Pancreas (tissue), 10 donors: ENCODE measurements around the gene DHX8. TPM values are rescaled to one million over a fixed set of nuclear protein-coding genes. Genes with fewer than 3 reads are reported as not detected.

ENCODE experiments used
- ATAC-seq, 4 donors: fragments of 200-7000 bp; cut with Tn5 transposase; one replicate each; pipeline versions ENCODE4 v1.8.0 to v1.9.1; 2020; ENCODE audit warnings: mild to moderate bottlenecking in 4 of 4, moderate library complexity in 4 of 4
- DNase-seq, 6 donors: peaks; one replicate each; pipeline ENCODE4 v3.0.0-alpha.2; 2020
- FAIRE-seq: peaks from 2 replicates; lab custom pipeline; 2012; peaks lifted over from hg19 to GRCh38; lab: Jason Lieb, UNC
- H3K27ac ChIP-seq, 4 donors: fragments of 200-600 bp; sonication (generic); 1 replicate in 3 of 4; 2 replicates in 1 of 4; pipeline versions ENCODE4 v1.5.0 to v1.8.0; 2020
- H3K27me3 ChIP-seq, 4 donors: fragments of 200-600 bp; one replicate each; pipeline ENCODE4 v1.8.0; 2021
- H3K36me3 ChIP-seq, 3 donors: fragments of 200-600 bp; sonication (generic) in 1 of 3; one replicate each; pipeline versions ENCODE4 v1.5.0 to v1.8.0; 2020 to 2021
- H3K4me1 ChIP-seq, 3 donors: fragments of 200-600 bp; one replicate each; pipeline ENCODE4 v1.8.0; 2021
- H3K4me3 ChIP-seq, 4 donors: fragments of 200-600 bp; sonication (generic) in 2 of 4; one replicate each; pipeline versions ENCODE4 v1.5.0 to v1.8.0; 2020 to 2021
- H3K9me3 ChIP-seq, 4 donors: fragments of 200-600 bp; one replicate each; pipeline ENCODE4 v1.8.0; 2021
- CTCF ChIP-seq, 4 donors: fragments of 200-600 bp; sonication (generic) in 3 of 4; IDR thresholded peaks; one replicate each; pipeline versions ENCODE4 v1.5.0 to v1.8.0; 2021; ENCODE audit warnings: antibody characterized with exemption in 4 of 4
- WGBS, 2 donors: extraction: QIAGEN DNeasy Blood & Tissue Kit; methylation state at CpG; one replicate each; pipeline ENCODE4 v1.1.7; 2013; 5-methylcytosine and 5-hydroxymethylcytosine counted together
- intact Hi-C, 3 donors: fragments of 100-400 bp; cut with DNase I; formaldehyde crosslinking; loops; one replicate each; pipeline versions ENCODE4 v1.11.1 to v1.14.2; 2022
- polyA plus RNA-seq, 2 donors: library from polyadenylated mRNA; stranded (reverse); fragments of 200-250 nt; gene quantifications; one replicate each; pipeline ENCODE4 v1.2.3, GENCODE V29; 2013
- total RNA-seq, 6 donors: library from RNA; stranded (reverse); fragmentation: NEBNext Ultra II Directional in 4 of 6; extraction: Animal tissue kit (Norgen Biotek cat#: 25700) in 4 of 6; gene quantifications; one replicate each; pipeline versions ENCODE4 v1.2.1 to v1.2.4, GENCODE V29; 2021 to 2023
- donor health status: healthy with polysubstance abuse.
- donor health status: DM: no; HTN: no; CAD: no; lungs with moderate emphysema.
- donor health status: DM: no; HTN: no; CAD: no.
- donor health status: control.
- donor health status: control.
- donor health status: Bipolar disorder and iron deficiency.
- donor health status: DM: yes; HTN: yes; CAD: no.
- donor health status: DM: no; HTN: no; CAD: no.
- donor health status: DM: no; HTN: no; CAD: no.
- donor health status: DM: yes; HTN: yes; CAD: no.

Gene DHX8
- total and polyA plus RNA-seq, 8 donors = 11.0 to 26.0 (median 16.6) TPM

GRCh38 chr17:43517161-43517560, 33.4 kb downstream of the DHX8 start:
- DNase-seq = no peak
- H3K36me3 ChIP-seq = peaks cover 4 to 39% (median 20%) of the 10 kb centered on the region in 3 donors

DNA sequence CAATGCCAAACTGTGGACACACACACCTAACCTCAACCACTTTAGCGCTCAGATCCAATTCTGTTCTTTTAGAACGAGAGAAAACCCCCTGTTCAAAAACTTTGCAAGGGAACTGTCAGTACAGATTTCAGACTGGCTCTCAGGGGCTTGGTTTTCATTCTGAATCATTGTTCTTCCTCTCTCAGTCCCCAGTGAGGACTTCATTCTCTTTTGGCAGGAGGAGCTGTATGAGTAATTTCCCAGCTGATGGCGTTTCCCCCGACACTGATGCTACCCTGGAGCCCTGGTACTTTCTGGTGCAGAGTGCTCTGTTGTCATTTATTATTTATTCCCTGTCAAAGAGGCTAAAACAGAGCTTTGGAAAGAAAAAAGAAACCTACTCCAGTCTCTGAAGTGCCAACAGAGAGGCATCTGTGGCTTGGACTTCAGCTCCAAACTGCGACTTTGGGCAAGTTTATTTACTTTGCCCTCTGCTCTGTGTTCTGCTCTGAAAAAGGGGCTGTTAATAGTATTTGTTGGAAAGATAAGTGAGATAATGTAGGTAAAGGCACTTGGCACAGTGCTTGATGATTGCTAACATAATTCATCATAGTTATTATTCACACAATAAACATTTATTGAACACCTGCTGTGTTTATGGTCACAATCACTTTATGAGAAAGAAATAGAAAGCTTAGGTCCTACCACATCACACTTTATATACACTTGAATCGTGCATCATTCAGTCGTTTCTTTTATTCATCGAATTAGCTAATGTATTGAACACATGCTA, 34.0 kb downstream of the DHX8 start:
- WGBS, 2 donors = 75 to 78% methylated on average over 8 of the region's 8 CpGs
- Histone ChIP-seq H3K9me3 (no peaks in the 10 kb centered on the region), H3K4me3 (no peak overlapping the region), H3K4me1 (no peaks in the 10 kb centered on the region), H3K27ac (no peak overlapping the region), H3K36me3 (peaks cover 4 to 43% (median 22%) of the 10 kb centered on the region in 3 donors), H3K27me3 (no peaks in the 10 kb centered on the region)
- ATAC-seq = no peak
- TF ChIP-seq CTCF (IDR thresholded peaks at IDR 0.05) = no peak
- intact Hi-C loops = no loop called here
- DNase-seq = no peak
- FAIRE-seq = no peak

More at GRCh38 chr17:43517161-43517560, 33.4 kb downstream of the DHX8 start:
- FAIRE-seq (no peak), ATAC-seq (no peak)
- H3K27me3 ChIP-seq = no peaks in the 10 kb centered on the region
- intact Hi-C loops = no loop called here
- H3K4me3 ChIP-seq = no peak overlapping the region
- H3K27ac ChIP-seq = no peak overlapping the region
- TF ChIP-seq CTCF (IDR thresholded peaks at IDR 0.05) = no peak
- 81 to 85% methylated on average over 6 of the region's 6 CpGs for WGBS, 2 donors
- no peaks in the 10 kb centered on the region for H3K4me1 ChIP-seq
- no peaks in the 10 kb centered on the region for H3K9me3 ChIP-seq

GRCh38 chr17:43521389-43521788, 37.6 kb downstream of the DHX8 start:
- H3K4me3 ChIP-seq = no peak overlapping the region
- TF ChIP-seq CTCF (IDR thresholded peaks at IDR 0.05) = no peak
- H3K9me3 ChIP-seq = no peaks in the 10 kb centered on the region
- no peak for FAIRE-seq
- no peaks in the 10 kb centered on the region for H3K4me1 ChIP-seq
- intact Hi-C loops = no loop called here
- H3K27ac ChIP-seq = no peak overlapping the region
- peaks cover 4 to 59% (median 30%) of the 10 kb centered on the region in 3 donors for H3K36me3 ChIP-seq
- no peak for DNase-seq
- ATAC-seq = no peak
- 93 to 97% methylated on average over 4 of the region's 4 CpGs for WGBS, 2 donors
- no peaks in the 10 kb centered on the region for H3K27me3 ChIP-seq

- no peak overlapping the region for H3K27ac ChIP-seq
- no peak for DNase-seq
- H3K36me3 ChIP-seq = peaks cover 4 to 37% (median 21%) of the 10 kb centered on the region in 3 donors
- 95 to 97% methylated on average over 8 of the region's 8 CpGs for WGBS, 2 donors
- ATAC-seq = no peak
- H3K4me3 ChIP-seq = no peak overlapping the region
- no peaks in the 10 kb centered on the region for H3K9me3 ChIP-seq
- no peak for FAIRE-seq
- H3K27me3 ChIP-seq = no peaks in the 10 kb centered on the region
- peaks cover 0 to 3% (median 3%) of the 10 kb centered on the region in 3 donors for H3K4me1 ChIP-seq
- intact Hi-C loops = no loop called here
- TF ChIP-seq CTCF (IDR thresholded peaks at IDR 0.05) = no peak
Observed at GRCh38 chr17:43524945-43525575, 41.3 kb downstream of the DHX8 start.
